Aorta (tissue), 5 donors: ENCODE measurements around the gene ARHGAP20. TPM values are rescaled to one million over a fixed set of nuclear protein-coding genes. Genes with fewer than 3 reads are reported as not detected.

Experiments used
- ATAC-seq: fragments of 200-7000 bp; cut with Tn5 transposase; one replicate; pipeline ENCODE4 v1.9.1; 2022; ENCODE audit warnings: moderate library complexity; ENCODE audit not compliant: low FRiP score
- DNase-seq, 2 donors: peaks; one replicate each; pipeline ENCODE4 v3.0.0-alpha.2; 2020
- H3K27ac ChIP-seq, 2 donors: one replicate each; pipeline ENCODE4 v1.5.1; 2013; ENCODE audit warnings: low read length in 2 of 2, mild to moderate bottlenecking in 2 of 2, moderate library complexity in 2 of 2, control low read depth in 1 of 2, inconsistent platforms in 1 of 2, low read depth in 1 of 2
- H3K27me3 ChIP-seq, 2 donors: one replicate each; pipeline ENCODE4 v1.6.1; 2013; ENCODE audit warnings: control low read depth in 1 of 2, low read length in 1 of 2, mild to moderate bottlenecking in 1 of 2, moderate library complexity in 1 of 2; ENCODE audit not compliant: insufficient read depth in 2 of 2, control insufficient read depth in 1 of 2
- H3K36me3 ChIP-seq, 2 donors: one replicate each; pipeline ENCODE4 v1.6.1; 2013; ENCODE audit warnings: control low read depth in 1 of 2, low read length in 1 of 2, mild to moderate bottlenecking in 1 of 2; ENCODE audit not compliant: insufficient read depth in 2 of 2, control insufficient read depth in 1 of 2
- H3K4me1 ChIP-seq, 2 donors: one replicate each; pipeline ENCODE4 v1.6.1; 2013; ENCODE audit warnings: low read length in 2 of 2, control low read depth in 1 of 2, mild to moderate bottlenecking in 1 of 2, moderate library complexity in 1 of 2; ENCODE audit not compliant: insufficient read depth in 2 of 2, control insufficient read depth in 1 of 2
- H3K4me3 ChIP-seq, 2 donors: one replicate each; pipeline ENCODE4 v1.5.1; 2013; ENCODE audit warnings: low read length in 2 of 2, control low read depth in 1 of 2, mild to moderate bottlenecking in 1 of 2
- H3K9me3 ChIP-seq: one replicate; pipeline ENCODE4 v1.6.1; 2013; ENCODE audit warnings: mild to moderate bottlenecking, low read length; ENCODE audit not compliant: control insufficient read depth
- WGBS, 2 donors: extraction: QIAGEN DNeasy Blood & Tissue Kit; methylation state at CpG; one replicate each; pipeline ENCODE4 v1.1.7; 2013; 5-methylcytosine and 5-hydroxymethylcytosine counted together
- intact Hi-C, 2 donors: fragments of 100-400 bp; cut with DNase I; formaldehyde crosslinking; loops; one replicate each; pipeline versions ENCODE4 v1.14.2 to v1.15.0; 2022
- polyA plus RNA-seq, 2 donors: library from polyadenylated mRNA; stranded (reverse); fragments of 200-250 nt; gene quantifications; one replicate each; pipeline ENCODE4 v1.2.3, GENCODE V29; 2013
- total RNA-seq, 2 donors: library from RNA; stranded (reverse); fragmentation: NEBNext Ultra II Directional; extraction: Animal tissue kit (Norgen Biotek cat#: 25700); gene quantifications; one replicate each; pipeline ENCODE4 v1.2.1, GENCODE V29; 2021
- donor health status: healthy with polysubstance abuse.
- donor health status: Bipolar disorder and iron deficiency.
- donor health status: DM: no; HTN: no; CAD: no.
- donor health status: DM: no; HTN: no; CAD: no.
- donor health status: DM: yes; HTN: yes; CAD: no.

Gene ARHGAP20
- total and polyA plus RNA-seq, 4 donors, result 0.63 to 5.1 (median 2.4) TPM

- no peaks in the 10 kb centered on the region for H3K4me1 ChIP-seq
- H3K36me3 ChIP-seq, result no peaks in the 10 kb centered on the region
- ATAC-seq (no peak), DNase-seq (no peak)
- H3K9me3 ChIP-seq, result no peaks in the 10 kb centered on the region
- H3K27ac ChIP-seq, result no peak overlapping the region
- intact Hi-C loops, result no loop called here
- WGBS, 2 donors, result 66 to 81% methylated on average over 3 of the region's 3 CpGs
- H3K27me3 ChIP-seq, result no peaks in the 10 kb centered on the region
- no peak overlapping the region for H3K4me3 ChIP-seq
These were observed 16.6 kb upstream of the ARHGAP20 start for GRCh38 chr11:110728883-110729282.

- H3K27me3 ChIP-seq, result no peaks in the 10 kb centered on the region
- no peaks in the 10 kb centered on the region for H3K4me1 ChIP-seq
- H3K36me3 ChIP-seq, result no peaks in the 10 kb centered on the region
- no peaks in the 10 kb centered on the region for H3K9me3 ChIP-seq
- H3K4me3 ChIP-seq, result no peak overlapping the region
- intact Hi-C loops, result no loop called here
- DNase-seq (no peak), ATAC-seq (no peak)
- no peak overlapping the region for H3K27ac ChIP-seq
These were observed 16.2 kb upstream of the ARHGAP20 start for GRCh38 chr11:110728476-110728875.

GRCh38 chr11:110724358-110724757, 12.1 kb upstream of the ARHGAP20 start:
- DNase-seq (no peak), ATAC-seq (no peak)
- Histone ChIP-seq H3K36me3 (no peaks in the 10 kb centered on the region), H3K9me3 (no peaks in the 10 kb centered on the region), H3K27me3 (no peaks in the 10 kb centered on the region), H3K4me3 (no peak overlapping the region), H3K4me1 (no peaks in the 10 kb centered on the region), H3K27ac (no peak overlapping the region)
- WGBS, 2 donors, result 77 to 90% methylated on average over 2 of the region's 2 CpGs
- intact Hi-C loops, result no loop called here

- H3K36me3 ChIP-seq, result no peaks in the 10 kb centered on the region
- H3K27me3 ChIP-seq, result no peaks in the 10 kb centered on the region
- H3K27ac ChIP-seq, result no peak overlapping the region
- no peaks in the 10 kb centered on the region for H3K4me1 ChIP-seq
- ATAC-seq (no peak), DNase-seq (no peak)
- no peaks in the 10 kb centered on the region for H3K9me3 ChIP-seq
- no peak overlapping the region for H3K4me3 ChIP-seq
- intact Hi-C loops, result no loop called here
- 35 to 37% methylated on average over 3 of the region's 3 CpGs for WGBS, 2 donors
These were observed 8.4 kb upstream of the ARHGAP20 start for GRCh38 chr11:110720431-110721275.

- intact Hi-C loops, result loop anchor here (10.0 kb wide), 2 partner anchors 508 to 518 kb away; no protein-coding TSS in a partner anchor
- Histone ChIP-seq H3K4me1 (no peaks in the 10 kb centered on the region), H3K4me3 (no peak overlapping the region), H3K9me3 (no peaks in the 10 kb centered on the region), H3K27ac (no peak overlapping the region), H3K36me3 (no peaks in the 10 kb centered on the region), H3K27me3 (no peaks in the 10 kb centered on the region)
- ATAC-seq (no peak), DNase-seq (no peak)
- WGBS, 2 donors, result 97 to 98% methylated on average over 2 of the region's 2 CpGs
These were observed 4.1 kb upstream of the ARHGAP20 start for GRCh38 chr11:110716361-110716760.

- WGBS, 2 donors, result 8 to 11% methylated on average over 1 of the region's 1 CpG
- intact Hi-C loops, result loop anchor here (10.0 kb wide), 2 partner anchors 509 to 519 kb away; no protein-coding TSS in a partner anchor
- Histone ChIP-seq H3K4me1 (no peaks in the 10 kb centered on the region), H3K9me3 (no peaks in the 10 kb centered on the region), H3K36me3 (no peaks in the 10 kb centered on the region), H3K27me3 (no peaks in the 10 kb centered on the region), H3K27ac (no peak overlapping the region), H3K4me3 (no peak overlapping the region)
- ATAC-seq, result no peak
- DNase-seq, result no peak
These were observed 3.3 kb upstream of the ARHGAP20 start for GRCh38 chr11:110715541-110715940.

GRCh38 chr11:110713449-110713776, 1.2 kb upstream of the ARHGAP20 start:
- ATAC-seq, result no peak
- Histone ChIP-seq H3K9me3 (no peaks in the 10 kb centered on the region), H3K27me3 (no peaks in the 10 kb centered on the region), H3K27ac (no peak overlapping the region), H3K4me3 (no peak overlapping the region), H3K4me1 (no peaks in the 10 kb centered on the region), H3K36me3 (no peaks in the 10 kb centered on the region)
- intact Hi-C loops, result loop anchor here (10.0 kb wide), 2 partner anchors 511 to 521 kb away; no protein-coding TSS in a partner anchor
- DNase-seq, result peak in 1 of 2 donors; percentile 70
- 8% methylated on average over 9 of the region's 9 CpGs for WGBS, 2 donors

- Histone ChIP-seq H3K27me3 (no peaks in the 10 kb centered on the region), H3K27ac (no peak overlapping the region), H3K36me3 (no peaks in the 10 kb centered on the region), H3K9me3 (no peaks in the 10 kb centered on the region), H3K4me3 (peak overlapping the region; percentile 41 to 52), H3K4me1 (no peaks in the 10 kb centered on the region)
- DNase-seq, result peak; percentile 40 to 68
- intact Hi-C loops, result loop anchor here (10.0 kb wide), 2 partner anchors 512 to 522 kb away; no protein-coding TSS in a partner anchor
- ATAC-seq, result peak; percentile 60
- 0 to 1% methylated on average over 50 of the region's 50 CpGs for WGBS, 2 donors
These were observed 617 bp upstream of the ARHGAP20 start for GRCh38 chr11:110712659-110713448.
